Stimulated activated CD8-positive, alpha-beta memory T cell treated with anti-CD3 and anti-CD28 coated beads, Interleukin-4, amount 100 ng/mL, for 48 hours (primary cell): Measurements from ENCODE around the gene ODF2.

Source experiments
- DNase-seq: peaks from one replicate; pipeline ENCODE4 v3.0.0-alpha.2; 2020

Gene ODF2

GRCh38 chr9:128532581-128532980 lies 76.8 kb downstream of the ODF2 start:
- no peak for DNase-seq

GRCh38 chr9:128540634-128541360 lies 85.0 kb downstream of the ODF2 start:
- no peak for DNase-seq

GRCh38 chr9:128546504-128546903 lies 90.7 kb downstream of the ODF2 start:
- DNase-seq = no peak

GRCh38 chr9:128548876-128549275 lies 93.1 kb downstream of the ODF2 start:
- no peak for DNase-seq

DNA sequence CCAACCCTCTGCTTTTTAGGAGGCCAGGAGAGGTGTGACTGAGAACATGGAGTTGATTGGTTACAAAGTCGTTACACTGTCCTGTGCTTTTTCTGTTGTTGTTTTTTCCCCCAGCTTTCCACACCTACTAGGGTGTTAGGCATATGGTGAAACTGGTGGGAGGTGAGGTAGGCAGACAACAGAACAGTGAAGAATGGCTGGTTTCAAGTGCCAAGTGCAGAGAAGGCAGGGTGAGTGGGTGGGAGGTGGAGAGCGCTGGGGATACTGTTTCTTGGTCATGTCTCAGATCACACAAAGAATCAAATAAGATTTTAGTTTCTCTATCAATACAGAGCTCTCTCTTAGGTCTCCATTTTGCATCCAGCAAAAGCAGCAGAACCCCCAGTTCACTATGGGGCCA lies 94.4 kb downstream of the ODF2 start:
- DNase-seq = peak; percentile 56
